ENCODE results near the gene RGS6.

RGS6 gene

DNA sequence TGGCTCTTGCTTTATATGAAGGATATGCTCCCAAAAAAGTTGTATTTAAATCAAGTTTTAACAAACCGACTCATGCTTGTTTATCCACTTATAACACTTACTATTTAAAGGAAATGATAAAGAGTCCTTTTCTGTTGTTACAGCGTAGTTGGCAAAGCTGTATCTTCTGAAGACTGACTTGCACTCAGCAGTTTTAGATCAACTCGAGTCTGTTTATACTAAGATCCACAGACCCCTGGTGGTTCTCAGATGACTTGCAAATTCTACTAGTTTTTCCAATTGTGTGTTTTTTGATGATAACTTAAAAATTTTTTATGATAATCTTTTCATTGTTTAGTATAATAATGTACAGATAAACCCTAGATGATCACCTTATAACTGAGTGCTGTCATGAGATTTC is 475.8 kb downstream of the RGS6 start:
- no peaks in the 10 kb centered on the region for H3K36me3 ChIP-seq
- no peaks in the 10 kb centered on the region for H3K27me3 ChIP-seq
- DNase-seq, result no peak
- TF ChIP-seq, protein P1, sequence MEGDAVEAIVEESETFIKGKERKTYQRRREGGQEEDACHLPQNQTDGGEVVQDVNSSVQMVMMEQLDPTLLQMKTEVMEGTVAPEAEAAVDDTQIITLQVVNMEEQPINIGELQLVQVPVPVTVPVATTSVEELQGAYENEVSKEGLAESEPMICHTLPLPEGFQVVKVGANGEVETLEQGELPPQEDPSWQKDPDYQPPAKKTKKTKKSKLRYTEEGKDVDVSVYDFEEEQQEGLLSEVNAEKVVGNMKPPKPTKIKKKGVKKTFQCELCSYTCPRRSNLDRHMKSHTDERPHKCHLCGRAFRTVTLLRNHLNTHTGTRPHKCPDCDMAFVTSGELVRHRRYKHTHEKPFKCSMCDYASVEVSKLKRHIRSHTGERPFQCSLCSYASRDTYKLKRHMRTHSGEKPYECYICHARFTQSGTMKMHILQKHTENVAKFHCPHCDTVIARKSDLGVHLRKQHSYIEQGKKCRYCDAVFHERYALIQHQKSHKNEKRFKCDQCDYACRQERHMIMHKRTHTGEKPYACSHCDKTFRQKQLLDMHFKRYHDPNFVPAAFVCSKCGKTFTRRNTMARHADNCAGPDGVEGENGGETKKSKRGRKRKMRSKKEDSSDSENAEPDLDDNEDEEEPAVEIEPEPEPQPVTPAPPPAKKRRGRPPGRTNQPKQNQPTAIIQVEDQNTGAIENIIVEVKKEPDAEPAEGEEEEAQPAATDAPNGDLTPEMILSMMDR (IDR thresholded peaks at IDR 0.05), result no peak
- no peaks in the 10 kb centered on the region for H3K4me1 ChIP-seq
- no peaks in the 10 kb centered on the region for H3K9me3 ChIP-seq
- H3K4me3 ChIP-seq, result no peak overlapping the region
- intact Hi-C loops (cut with DNase I; ENCODE audit: low total_unique reads), result no loop called here
- H3K27ac ChIP-seq, result no peak overlapping the region

DNA sequence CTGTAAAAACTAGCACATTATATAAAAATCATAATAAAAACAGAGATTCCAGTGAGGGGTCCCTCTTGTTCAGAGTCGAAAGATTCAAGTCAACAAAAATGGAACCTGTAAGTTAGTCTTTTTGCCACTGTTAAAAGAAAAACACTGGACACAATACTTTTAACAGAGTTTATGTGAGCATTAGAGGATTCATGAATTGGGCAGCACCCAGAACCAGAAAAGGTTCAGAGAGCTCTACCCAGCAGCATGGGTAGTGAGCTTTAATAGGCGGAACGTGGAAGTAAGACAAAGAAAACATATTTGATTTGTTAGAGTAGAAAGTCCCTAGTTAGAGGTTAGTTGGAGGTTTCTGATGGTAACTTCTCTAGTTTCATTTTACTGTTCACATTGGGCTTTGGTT is 476.8 kb downstream of the RGS6 start:
- H3K27ac ChIP-seq, result no peak overlapping the region
- no peak overlapping the region for H3K4me3 ChIP-seq
- TF ChIP-seq, protein P1 (IDR thresholded peaks at IDR 0.05), result no peak
- no peak for DNase-seq
- no peaks in the 10 kb centered on the region for H3K9me3 ChIP-seq
- H3K4me1 ChIP-seq, result no peaks in the 10 kb centered on the region
- H3K36me3 ChIP-seq, result no peaks in the 10 kb centered on the region
- intact Hi-C loops (cut with DNase I; ENCODE audit: low total_unique reads), result no loop called here
- no peaks in the 10 kb centered on the region for H3K27me3 ChIP-seq

DNA sequence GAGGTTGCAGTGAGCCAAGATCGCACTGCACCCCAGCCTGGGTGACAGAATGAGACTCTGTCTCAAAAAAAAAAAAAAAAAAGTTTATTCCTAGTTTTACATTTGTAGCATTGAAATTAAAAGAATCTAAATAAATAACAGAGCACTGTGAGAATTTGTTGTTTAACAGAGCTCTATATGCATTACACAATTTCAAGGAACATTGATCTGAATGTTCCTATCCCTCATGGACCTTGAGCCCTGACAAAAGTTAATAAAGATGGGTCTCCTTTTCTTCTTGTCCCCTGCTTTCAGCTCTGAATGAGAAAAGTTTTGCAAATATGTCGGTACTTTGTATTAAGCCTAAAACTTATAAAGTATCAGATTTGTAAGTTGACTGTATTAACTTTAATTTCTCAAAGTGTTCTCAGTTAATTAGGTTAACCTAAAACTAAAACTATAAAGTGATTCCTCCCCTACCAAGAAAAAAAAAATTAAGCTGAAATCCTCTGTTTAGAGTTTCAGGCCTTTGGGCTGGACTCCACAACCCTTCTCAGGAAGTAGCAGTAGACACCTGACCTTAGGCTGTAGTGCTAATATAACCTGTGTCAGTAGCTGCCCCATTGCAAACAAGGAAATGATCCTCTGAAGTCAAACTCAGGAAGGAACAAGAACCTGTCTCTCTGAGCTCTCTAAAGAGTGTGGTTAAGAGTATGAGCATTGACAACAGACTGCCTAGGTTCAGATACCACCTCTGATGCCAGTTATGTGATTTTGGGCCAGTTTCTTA is 484.0 kb downstream of the RGS6 start:
- Histone ChIP-seq H3K4me1 (peaks cover 0 to 7% (median 0%) of the 10 kb centered on the region in 4 donors), H3K27me3 (no peaks in the 10 kb centered on the region), H3K36me3 (peaks cover 0 to 3% (median 0%) of the 10 kb centered on the region in 3 donors), H3K27ac (no peak overlapping the region), H3K4me3 (no peak overlapping the region), H3K9me3 (peaks cover 0 to 14% (median 13%) of the 10 kb centered on the region in 3 donors)
- intact Hi-C loops (cut with DNase I; ENCODE audit: low total_unique reads), result no loop called here
- TF ChIP-seq, protein P1 (IDR thresholded peaks at IDR 0.05), result no peak
- DNase-seq, result no peak

DNA sequence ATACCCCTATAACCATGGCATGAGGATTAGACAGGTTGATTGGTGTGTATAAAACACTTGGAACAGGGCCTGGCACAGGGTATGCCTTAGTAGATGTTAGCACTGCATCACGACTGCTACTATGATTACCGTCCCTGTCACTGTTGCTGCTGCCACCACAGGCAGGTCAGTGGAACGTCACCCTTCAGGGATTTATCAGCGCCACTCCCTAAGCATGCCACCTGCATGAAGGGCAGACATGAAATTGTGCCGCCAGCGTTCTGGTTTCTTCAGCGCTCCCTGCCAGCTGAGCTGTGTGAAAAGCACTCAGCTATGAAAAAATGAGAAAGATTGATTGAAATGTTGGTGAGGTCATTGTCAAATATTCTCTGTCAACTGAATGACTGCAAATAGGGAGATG is 484.7 kb downstream of the RGS6 start:
- DNase-seq, result no peak
- TF ChIP-seq, protein P1 (IDR thresholded peaks at IDR 0.05), result no peak
- Histone ChIP-seq H3K9me3 (peaks cover 0 to 14% (median 13%) of the 10 kb centered on the region in 3 donors), H3K27me3 (no peaks in the 10 kb centered on the region), H3K4me3 (no peak overlapping the region), H3K4me1 (peaks cover 0 to 7% (median 0%) of the 10 kb centered on the region in 4 donors), H3K36me3 (peaks cover 0 to 3% (median 0%) of the 10 kb centered on the region in 3 donors), H3K27ac (no peak overlapping the region)
- intact Hi-C loops (cut with DNase I; ENCODE audit: low total_unique reads), result no loop called here

DNA sequence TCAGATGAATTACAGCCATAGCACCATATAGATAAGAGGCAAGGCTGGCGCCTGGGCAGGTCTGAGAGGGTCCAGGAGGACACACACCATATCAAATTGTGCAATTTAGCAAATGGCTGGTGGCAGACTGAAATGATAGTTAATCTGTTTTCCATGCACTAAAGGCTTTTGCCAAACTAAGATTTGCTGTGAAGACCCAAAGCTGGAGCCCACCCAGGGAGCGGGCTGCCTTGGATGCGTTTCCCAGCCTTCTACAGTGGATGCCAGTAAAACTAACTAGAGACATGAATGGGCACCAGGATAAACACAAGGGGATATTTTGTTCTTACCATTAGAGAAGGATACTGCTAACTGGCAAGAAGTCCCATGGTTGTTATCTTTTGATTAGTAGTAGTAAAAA is 486.6 kb downstream of the RGS6 start:
- intact Hi-C loops (cut with DNase I; ENCODE audit: low total_unique reads), result no loop called here
- TF ChIP-seq, protein P1 (IDR thresholded peaks at IDR 0.05), result no peak
- peaks cover 0 to 14% (median 13%) of the 10 kb centered on the region in 3 donors for H3K9me3 ChIP-seq
- no peak for DNase-seq
- H3K36me3 ChIP-seq, result peaks cover 0 to 3% (median 0%) of the 10 kb centered on the region in 3 donors
- H3K27ac ChIP-seq, result no peak overlapping the region
- H3K4me3 ChIP-seq, result no peak overlapping the region
- H3K27me3 ChIP-seq, result no peaks in the 10 kb centered on the region
- peaks cover 0 to 7% (median 0%) of the 10 kb centered on the region in 4 donors for H3K4me1 ChIP-seq
